GM18526 (cell line): Measurements from ENCODE around the gene CNTN5.

Source experiments
- POLR2A ChIP-seq: IDR thresholded peaks from 3 replicates; pipeline ENCODE4 v1.6.1; 2011; ENCODE audit not compliant: insufficient read length; ENCODE audit errors: extremely low read depth

CNTN5 gene

DNA sequence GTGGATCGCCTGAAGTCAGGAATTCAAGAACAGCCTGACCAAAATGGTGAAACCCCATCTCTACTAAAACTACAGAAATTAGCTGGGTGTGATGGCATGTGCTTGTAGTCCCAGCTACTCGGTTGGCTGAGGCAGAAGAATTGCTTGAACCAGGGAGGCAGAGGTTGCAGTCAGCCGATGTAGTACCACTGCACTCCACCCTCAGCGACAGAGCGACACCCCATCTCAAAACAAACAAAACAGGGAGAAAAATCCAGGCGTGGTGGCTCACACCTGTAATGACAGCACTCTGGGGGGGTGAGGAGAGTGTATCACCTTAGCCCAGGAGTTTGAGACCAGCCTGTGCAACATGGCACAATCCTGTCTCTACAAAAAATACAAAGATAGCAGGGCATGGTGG, 864.0 kb downstream of the CNTN5 start:
- TF ChIP-seq POLR2A = no peak

DNA sequence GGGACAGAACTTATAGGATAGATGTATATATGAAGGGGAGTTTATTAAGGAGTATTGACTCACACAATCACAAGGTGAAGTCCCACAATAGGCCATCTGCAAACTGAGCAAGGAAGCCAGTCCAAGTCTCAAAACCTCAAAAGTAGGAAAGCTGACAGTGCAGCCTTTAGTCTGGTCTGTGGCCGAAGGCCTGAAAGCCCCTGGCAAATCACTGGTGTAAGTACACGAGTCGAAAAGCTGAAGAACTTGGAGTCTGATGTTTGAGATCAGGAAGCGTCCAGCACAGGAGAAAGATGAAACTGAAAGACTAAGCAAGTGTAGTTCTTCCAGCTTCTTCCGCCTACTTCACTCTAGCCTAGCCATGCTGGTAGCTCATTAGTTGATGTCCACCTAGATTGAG, 866.7 kb downstream of the CNTN5 start:
- no peak for TF ChIP-seq POLR2A

- TF ChIP-seq POLR2A = no peak
Measured at GRCh38 chr11:99893811-99894210, 873.1 kb downstream of the CNTN5 start.

DNA sequence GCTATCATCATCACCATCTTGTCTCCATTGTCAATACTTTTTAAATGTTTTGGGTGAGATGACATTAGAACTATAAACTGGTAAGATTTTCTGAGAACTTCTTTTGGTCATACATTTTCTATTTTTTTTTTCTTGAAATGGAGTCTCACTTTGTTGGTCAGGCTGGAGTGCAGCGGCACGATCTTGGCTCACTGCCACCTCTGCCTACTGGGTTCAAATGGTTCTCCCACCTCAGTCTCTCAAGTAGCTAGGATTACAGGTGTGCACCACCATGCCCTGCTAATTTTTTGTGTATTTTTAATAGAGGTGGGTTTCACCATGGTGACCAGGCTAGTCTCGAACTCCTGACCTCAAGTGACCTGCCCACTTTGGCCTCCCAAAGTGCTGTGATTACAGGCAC, 880.4 kb downstream of the CNTN5 start:
- no peak for TF ChIP-seq POLR2A

DNA sequence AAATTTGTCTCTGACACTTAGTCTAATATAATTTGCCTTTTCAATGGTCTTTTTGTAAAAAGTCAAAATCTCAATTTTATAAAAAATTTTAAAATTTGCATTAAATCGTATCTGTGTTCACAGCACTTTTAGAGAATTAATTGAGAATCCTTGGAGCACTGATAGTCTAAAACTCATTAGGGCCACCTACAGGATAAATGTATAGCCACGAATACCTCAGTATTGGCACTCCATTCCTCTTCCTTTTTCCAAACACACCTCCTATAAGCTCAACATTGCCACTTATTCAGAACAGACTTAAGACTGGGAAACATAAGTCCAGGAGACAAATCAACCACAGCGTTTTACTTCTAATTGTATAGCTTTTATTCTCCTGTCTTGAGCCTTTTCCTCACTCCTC, 890.4 kb downstream of the CNTN5 start:
- no peak for TF ChIP-seq POLR2A

GRCh38 chr11:99916078-99916477, 895.3 kb downstream of the CNTN5 start:
- no peak for TF ChIP-seq POLR2A

- TF ChIP-seq POLR2A = no peak
Measured at GRCh38 chr11:99918761-99919160, 898.0 kb downstream of the CNTN5 start.

DNA sequence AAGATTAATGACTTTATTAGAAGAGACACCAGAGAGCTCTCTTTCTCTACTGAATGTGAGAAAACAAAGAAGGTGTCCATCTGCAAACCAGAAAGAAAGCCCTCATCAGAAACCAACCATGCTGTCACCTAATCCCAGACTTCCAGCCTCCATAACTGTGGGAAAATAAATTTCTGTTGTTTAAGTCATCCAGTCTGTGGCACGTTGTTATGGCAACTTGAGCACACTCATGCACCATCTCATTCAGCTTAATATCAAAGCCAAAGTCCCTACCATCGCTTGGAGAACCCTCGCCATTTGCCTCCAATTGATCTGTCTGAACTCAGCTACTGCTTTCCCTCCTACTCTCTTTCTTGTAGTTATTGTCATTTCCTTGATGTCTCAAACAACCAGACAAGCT, 900.2 kb downstream of the CNTN5 start:
- no peak for TF ChIP-seq POLR2A

GRCh38 chr11:99925968-99926367, 905.2 kb downstream of the CNTN5 start:
- TF ChIP-seq POLR2A = no peak

- no peak for TF ChIP-seq POLR2A
Measured at GRCh38 chr11:99932684-99933083, 911.9 kb downstream of the CNTN5 start.

DNA sequence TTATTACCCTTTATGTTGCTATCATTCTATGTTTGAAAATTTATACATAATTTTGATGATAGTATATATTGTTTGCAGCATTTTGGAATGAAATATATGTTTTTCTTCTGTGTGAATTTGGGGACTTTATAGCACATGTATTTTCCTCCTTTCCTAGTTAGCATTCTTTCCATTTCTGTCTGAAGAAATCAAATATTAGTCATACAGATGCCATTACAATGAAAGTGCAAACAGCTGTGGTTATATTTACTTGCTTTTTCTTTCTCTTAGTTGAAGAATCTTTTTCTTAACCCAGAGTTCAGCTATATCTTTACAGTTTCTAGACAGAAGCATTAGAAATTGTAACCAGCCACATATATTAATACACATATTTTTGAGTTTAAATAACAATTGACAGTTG, 913.3 kb downstream of the CNTN5 start:
- no peak for TF ChIP-seq POLR2A

DNA sequence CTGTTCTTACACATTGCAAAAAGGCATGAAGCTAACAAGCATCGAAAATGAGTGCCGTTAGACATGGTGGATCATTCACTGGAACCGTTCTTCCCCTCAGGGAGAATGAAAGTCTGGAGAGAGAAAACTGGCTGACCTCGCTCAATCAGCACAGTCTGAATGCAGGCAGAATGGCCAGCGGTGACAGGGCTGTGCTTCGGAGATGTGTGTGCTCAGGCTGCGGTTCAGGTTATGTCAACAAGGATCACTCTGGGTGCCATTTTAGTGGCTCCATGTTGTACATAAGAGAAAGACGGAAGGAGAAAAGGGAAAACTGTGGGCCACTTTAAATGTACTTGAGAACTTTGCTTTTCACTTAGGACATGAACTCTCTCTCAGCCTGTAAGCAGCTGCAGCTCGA, 916.6 kb downstream of the CNTN5 start:
- TF ChIP-seq POLR2A = no peak

GRCh38 chr11:99952816-99953215, 932.1 kb downstream of the CNTN5 start:
- TF ChIP-seq POLR2A = no peak

DNA sequence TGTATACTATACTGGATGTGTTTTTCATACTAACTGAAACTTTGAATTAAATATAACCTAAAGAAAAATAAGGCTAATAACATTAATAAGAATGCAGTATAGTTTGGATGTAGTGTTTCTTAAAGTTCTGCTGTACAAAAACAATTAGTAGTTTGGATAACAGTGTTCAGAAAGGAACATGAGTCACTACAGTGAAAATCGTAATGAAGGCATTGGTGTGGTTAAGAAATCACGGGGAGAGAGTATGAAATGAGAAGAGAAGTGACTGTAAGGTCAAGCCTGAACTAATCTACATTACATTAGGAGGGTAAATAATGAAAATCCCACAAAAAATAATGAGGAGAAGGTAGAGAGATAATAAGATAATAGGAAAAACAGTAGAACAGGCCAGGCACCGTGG, 939.8 kb downstream of the CNTN5 start:
- no peak for TF ChIP-seq POLR2A

GRCh38 chr11:99968336-99968735, 947.6 kb downstream of the CNTN5 start:
- TF ChIP-seq POLR2A = no peak

- TF ChIP-seq POLR2A = no peak
Measured at GRCh38 chr11:99973993-99974392, 953.2 kb downstream of the CNTN5 start.

GRCh38 chr11:99979042-99979441, 958.3 kb downstream of the CNTN5 start:
- TF ChIP-seq POLR2A = no peak
